DND-41 (cell line): Measurements from ENCODE around the gene DTX2.
"Not testable (repeated sequence)": the region's sequence is repeated elsewhere in the genome, so short reads cannot be mapped to it uniquely, and the experiment has no call there.

Experiments used
- CTCF ChIP-seq: IDR thresholded peaks from 2 replicates; pipeline ENCODE4 v1.5.1; 2012; ENCODE audit warnings: borderline replicate concordance, low read length, moderate library complexity, mild to moderate bottlenecking; ENCODE audit not compliant: poor library complexity, severe bottlenecking; ENCODE audit errors: extremely low read depth
- EZH2 ChIP-seq: IDR thresholded peaks from 3 replicates; pipeline ENCODE4 v1.6.1; 2012; ENCODE audit warnings: borderline replicate concordance, low read depth, mild to moderate bottlenecking, moderate library complexity, low read length, inconsistent platforms; ENCODE audit not compliant: severe bottlenecking

DNA sequence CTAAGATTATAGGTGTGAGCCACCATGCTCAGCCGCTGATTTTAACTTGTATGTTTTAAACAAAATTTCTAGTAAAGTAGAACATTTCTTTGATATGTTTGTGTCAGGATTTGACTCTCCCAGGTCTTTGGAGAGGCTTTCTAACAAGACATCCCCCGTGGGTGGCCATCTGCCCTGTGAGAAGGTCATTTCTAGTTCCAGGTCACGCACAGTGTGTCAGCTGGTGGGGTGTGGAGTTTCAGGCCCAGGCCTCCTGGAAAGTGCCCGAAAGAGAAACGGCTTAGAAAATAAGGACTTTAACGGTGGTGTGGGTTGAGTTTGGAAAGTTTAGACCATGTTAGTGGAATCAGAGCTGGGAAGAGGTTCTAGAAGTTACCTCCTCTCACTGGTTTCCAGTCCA lies 11.6 kb downstream of the DTX2 start:
- TF ChIP-seq CTCF, EZH2: not testable (repeated sequence)
